8988T (cell line): Measurements from ENCODE around the gene CCL26.
A peak's percentile ranks its signal among the peaks of the same experiment; 100 is the strongest.
"Not testable (repeated sequence)": the region's sequence is repeated elsewhere in the genome, so short reads cannot be mapped to it uniquely, and the experiment has no call there.

ENCODE experiments used
- DNase-seq: peaks from one replicate; pipeline ENCODE4 v3.0.0; 2011

Gene CCL26, protein sequence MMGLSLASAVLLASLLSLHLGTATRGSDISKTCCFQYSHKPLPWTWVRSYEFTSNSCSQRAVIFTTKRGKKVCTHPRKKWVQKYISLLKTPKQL

GRCh38 chr7:75772081-75773077 lies at the start of gene CCL26:
Gene CCL26, minus strand, starts transcription at chr7:75772211. Its CDS starts 35 bp downstream, at chr7:75772176.
- DNase-seq: no peak

GRCh38 chr7:75820688-75821087 lies 48.7 kb upstream of the CCL26 start:
- no peak for DNase-seq

- DNase-seq: no peak
Measured at GRCh38 chr7:75819711-75820110, 47.7 kb upstream of the CCL26 start.

GRCh38 chr7:75818472-75818871 lies 46.5 kb upstream of the CCL26 start:
- no peak for DNase-seq

GRCh38 chr7:75817116-75817515 lies 45.1 kb upstream of the CCL26 start:
- no peak for DNase-seq

- no peak for DNase-seq
Measured at GRCh38 chr7:75815418-75816064, 43.5 kb upstream of the CCL26 start.

- DNase-seq: peak; percentile 65
Measured at GRCh38 chr7:75814407-75814947, 42.5 kb upstream of the CCL26 start.

GRCh38 chr7:75813781-75814236 lies 41.8 kb upstream of the CCL26 start, which contains the start of gene CCL24:
Gene CCL24, minus strand, starts transcription at chr7:75813806. Its CDS starts 91 bp downstream, at chr7:75813715.
- no peak for DNase-seq

GRCh38 chr7:75813084-75813483 lies 41.1 kb upstream of the CCL26 start:
- DNase-seq: no peak

DNA sequence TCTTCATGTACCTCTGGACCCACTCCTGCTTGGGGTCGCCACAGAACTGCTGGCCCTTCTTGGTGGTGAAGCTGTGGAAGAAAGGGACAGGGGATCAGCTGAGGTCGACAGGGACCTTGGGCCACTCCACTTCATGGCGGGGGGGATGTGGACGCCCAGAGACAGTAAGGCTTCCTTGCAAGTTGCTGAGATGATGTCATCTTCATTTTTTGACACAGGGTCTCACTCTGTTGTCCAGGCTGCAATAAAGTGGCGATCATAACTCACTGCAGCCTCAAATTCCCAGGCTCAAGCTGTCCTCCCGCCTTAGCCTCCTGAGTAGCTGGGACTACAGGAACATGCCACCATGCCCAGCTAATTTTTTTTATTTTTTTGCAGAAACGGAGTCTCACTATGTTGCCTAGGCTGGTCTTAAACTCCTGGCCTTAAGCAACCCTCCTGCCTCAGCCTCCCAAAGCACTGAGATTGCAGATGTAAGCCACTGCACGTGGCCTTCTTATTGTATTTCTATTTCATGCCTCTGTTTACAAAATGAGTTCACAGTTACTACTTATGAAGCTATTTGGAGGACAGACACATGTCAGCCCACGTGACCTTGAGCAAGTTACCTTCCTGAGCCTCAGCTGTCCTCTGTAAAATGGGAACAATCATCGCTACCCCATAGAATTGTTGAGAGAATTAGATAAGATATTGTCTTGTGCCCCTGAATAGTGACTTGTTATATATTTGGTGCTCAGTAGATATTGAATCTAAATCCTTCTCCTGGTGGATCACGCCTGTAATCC lies 40.1 kb upstream of the CCL26 start:
- DNase-seq: no peak

DNA sequence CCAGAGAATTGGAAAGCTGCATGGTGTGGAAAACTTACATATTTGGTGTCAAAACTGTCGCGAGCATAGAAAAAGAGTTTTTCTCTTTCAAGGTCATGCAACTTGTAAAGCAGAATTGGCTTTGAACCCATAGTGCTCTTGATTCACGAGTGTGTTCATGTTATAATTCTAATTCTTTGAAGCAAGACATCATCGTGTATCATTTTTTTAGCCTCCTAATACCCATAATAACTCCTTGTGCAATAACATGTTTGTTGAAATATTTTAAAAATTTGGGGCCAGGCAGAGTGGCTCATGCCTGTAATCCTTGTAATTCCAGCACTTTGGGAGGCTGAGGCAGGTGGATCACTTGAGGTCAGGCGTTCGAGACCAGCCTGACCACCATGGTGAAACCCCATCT lies 37.4 kb upstream of the CCL26 start:
- DNase-seq: no peak

- no peak for DNase-seq
Measured at GRCh38 chr7:75808106-75808505, 36.1 kb upstream of the CCL26 start.

DNA sequence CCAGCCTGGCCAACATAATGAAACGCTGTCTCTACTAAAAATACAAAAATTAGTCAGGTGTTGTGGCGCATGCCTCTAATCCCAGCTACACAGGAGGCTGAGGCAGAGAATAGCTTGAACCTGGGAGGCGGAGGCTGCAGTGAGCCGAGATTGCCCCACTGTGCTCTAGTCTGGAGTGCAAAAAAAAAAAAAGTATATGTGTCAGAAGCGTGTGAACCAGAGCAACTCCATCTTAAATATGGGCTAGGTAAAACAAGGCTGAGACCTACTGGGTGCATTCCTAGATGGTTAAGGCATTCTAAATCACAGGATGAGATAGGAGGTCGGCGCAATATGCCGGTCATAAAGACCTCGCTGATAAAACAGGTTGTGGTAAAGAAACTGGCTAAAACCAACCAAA lies 35.4 kb upstream of the CCL26 start:
- no peak for DNase-seq

DNA sequence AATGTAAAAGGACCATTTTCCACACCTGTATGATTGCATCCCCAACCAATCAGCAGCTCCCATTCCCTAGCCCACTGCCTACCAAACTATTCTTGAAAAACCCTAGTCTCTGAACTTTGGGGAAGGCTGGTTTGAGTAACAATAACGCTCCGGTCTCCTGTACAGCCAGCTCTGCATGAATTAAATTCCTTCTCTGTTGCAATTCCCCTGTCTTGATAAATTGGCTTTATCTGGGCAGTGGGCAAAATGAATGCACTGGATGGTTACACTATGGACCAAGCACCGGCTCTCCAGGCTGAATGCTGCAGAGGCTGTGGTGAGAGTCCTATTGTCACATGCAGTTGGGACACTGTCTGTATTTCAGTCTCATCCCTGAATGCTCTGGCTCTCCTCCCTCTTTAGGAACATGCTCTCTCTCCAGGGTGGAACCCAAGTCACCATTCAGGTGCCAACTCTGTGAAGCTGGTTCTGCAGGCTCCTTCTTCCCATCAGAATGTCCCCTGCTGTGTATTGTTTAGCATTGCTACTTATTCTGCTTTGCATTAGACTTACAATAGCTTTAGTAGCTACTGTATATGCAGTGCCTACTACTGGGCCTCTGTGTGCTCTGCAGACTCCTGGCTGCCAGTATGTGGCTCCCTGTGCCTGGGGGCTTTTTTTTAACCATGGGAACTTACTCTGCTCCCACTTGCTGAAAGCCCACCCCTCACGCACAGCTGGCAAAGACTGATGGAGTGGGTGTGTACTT lies 34.7 kb upstream of the CCL26 start:
- DNase-seq: no peak

- no peak for DNase-seq
Measured at GRCh38 chr7:75804705-75805104, 32.7 kb upstream of the CCL26 start.

DNA sequence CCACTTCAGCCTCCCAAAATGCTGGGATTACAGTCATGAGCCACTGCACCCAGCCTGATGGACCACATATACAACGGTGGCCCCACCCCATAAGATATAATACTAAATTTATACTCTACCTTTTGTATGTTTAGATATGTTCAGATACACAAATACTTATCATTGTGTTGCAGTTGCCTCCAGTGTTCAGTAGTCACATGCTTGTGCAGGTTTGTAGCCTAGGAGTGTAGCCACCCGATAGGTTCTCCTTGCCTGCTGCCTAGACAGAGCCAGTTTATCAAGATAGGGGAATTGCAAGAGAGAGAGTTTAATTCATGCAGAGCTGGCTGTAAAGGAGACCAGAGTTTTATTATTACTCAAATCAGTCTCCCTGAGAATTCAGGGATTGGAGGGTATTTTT lies 32.0 kb upstream of the CCL26 start:
- DNase-seq: no peak

DNA sequence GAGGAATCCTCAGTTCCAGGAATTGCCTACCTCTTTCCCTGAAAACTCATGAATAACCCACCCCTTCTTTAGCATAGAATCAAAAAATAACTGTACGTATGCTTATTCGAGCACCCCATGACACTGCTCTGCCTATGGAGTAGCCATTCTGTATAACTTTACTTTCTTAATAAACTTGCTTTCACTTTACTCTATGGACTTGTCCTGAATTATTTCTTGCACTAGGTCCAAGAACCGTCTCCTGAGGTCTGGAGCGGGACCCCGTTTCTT lies 30.5 kb upstream of the CCL26 start:
- no peak for DNase-seq

- DNase-seq: no peak
Measured at GRCh38 chr7:75798770-75799169, 26.8 kb upstream of the CCL26 start.

DNA sequence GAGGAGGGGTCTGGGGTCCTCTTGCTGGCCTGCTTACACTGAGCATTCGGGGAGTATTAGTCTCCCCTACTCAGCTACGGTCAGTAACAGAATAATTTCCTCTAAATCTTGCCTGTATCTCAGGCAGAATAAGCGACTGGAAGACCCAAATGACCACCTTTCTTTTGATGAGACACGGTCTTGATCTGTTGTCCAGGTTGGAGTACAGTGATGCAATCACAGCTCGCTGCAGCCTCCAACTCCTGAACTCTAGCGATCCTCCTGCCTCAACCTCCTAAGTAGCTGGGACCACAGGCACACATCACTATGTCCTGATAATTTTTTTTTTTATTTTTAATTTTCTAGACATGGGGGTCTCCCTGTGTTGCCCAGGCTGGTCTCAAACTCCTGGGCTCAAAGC lies 24.4 kb upstream of the CCL26 start:
- DNase-seq: no peak

DNA sequence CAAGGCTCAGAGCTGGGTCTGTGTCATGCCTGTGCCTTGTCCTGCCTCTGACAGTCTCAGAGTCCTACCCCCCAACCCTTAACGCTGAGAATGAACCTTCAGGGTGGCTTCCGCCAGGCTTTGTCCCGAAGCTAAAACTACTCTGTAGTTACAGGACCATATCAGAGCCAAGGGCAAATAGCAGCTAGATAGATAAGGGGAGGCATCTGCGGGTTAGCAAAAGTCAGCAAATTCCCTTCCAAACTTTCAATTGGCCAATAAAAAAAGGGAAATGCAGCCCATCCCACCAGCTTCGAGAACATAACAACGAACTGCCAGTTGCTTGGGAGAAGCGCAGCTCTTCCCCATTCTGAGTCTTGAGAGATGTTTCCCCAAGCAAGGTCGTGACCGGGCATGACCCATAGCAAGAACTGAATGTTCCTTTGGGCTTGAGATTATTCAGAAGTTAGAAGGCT lies 23.8 kb upstream of the CCL26 start:
- no peak for DNase-seq

GRCh38 chr7:75793676-75794075 lies 21.7 kb upstream of the CCL26 start:
- DNase-seq: no peak

DNA sequence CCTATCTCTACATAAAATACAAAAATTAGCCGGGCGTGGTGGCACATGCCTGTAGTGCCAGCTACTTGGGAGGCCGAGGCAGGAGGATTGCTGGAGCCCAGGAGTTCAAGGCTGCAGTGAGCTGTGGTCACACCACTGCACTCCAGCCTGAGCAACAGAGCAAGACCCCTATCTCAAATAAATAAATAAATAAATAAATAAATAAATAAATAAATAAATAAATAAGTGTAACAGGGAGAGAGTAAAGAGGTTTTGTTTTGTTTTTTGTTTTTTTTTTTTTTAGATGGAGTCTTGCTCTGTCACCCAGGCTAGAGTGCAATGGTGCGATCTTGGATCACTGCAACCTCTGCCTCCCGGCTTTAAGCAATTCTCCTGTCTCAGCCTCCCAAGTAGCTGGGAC lies 20.6 kb upstream of the CCL26 start:
- not testable (repeated sequence) for DNase-seq
